CD4-positive, CD25-positive, alpha-beta regulatory T cell (primary cell): ENCODE data around the gene RPS19. TPM values are rescaled to one million over a fixed set of nuclear protein-coding genes. Genes with fewer than 3 reads are reported as not detected.

ENCODE experiments used
- ATAC-seq, 2 donors: fragments of 150-1000 bp; cut with Tn5 transposase; one replicate each; pipeline ENCODE4 v1.10.0; 2021; ENCODE audit warnings: low read depth in 2 of 2, moderate number of reproducible peaks in 2 of 2, moderate library complexity in 1 of 2
- DNase-seq, 3 donors: peaks; one replicate each; pipeline versions ENCODE4 v3.0.0 to v3.0.0-alpha.2; 2012 to 2022; ENCODE audit warnings: mixed read lengths in 1 of 3
- H3K27ac ChIP-seq: one replicate; pipeline ENCODE4 v1.7.0; 2013; ENCODE audit warnings: mild to moderate bottlenecking, low read length; ENCODE audit not compliant: insufficient read depth, poor library complexity, severe bottlenecking
- H3K27me3 ChIP-seq: one replicate; pipeline ENCODE4 v1.7.0; 2013; ENCODE audit warnings: low read length; ENCODE audit not compliant: control insufficient read depth, insufficient read depth
- H3K36me3 ChIP-seq: one replicate; pipeline ENCODE4 v1.7.0; 2013; ENCODE audit warnings: mild to moderate bottlenecking, low read length, moderate library complexity; ENCODE audit not compliant: control insufficient read depth, insufficient read depth
- H3K4me1 ChIP-seq: 2 replicates; pipeline ENCODE4 v1.7.0; 2013; ENCODE audit warnings: mild to moderate bottlenecking, low read length; ENCODE audit not compliant: insufficient read depth, control insufficient read depth, poor library complexity, severe bottlenecking
- H3K4me3 ChIP-seq: one replicate; pipeline ENCODE4 v1.7.0; 2013; ENCODE audit warnings: low read depth, mild to moderate bottlenecking, low read length, moderate library complexity
- H3K9me3 ChIP-seq, 2 experiments: 1 replicate in 1 of 2; 2 replicates in 1 of 2; pipeline ENCODE4 v1.7.0; 2013; ENCODE audit warnings: low read length in 2 of 2, mild to moderate bottlenecking in 1 of 2, moderate library complexity in 1 of 2; ENCODE audit not compliant: control insufficient read depth in 2 of 2
- H3K27ac Mint-ChIP-seq, 3 donors: one replicate each; pipeline ENCODE4 v1.8.0; 2020 to 2022; ENCODE audit warnings: mild to moderate bottlenecking in 3 of 3, mixed read lengths in 3 of 3, moderate library complexity in 2 of 3
- H3K27me3 Mint-ChIP-seq: one replicate; pipeline ENCODE4 v1.8.0; 2022; ENCODE audit warnings: mild to moderate bottlenecking, mixed read lengths
- H3K36me3 Mint-ChIP-seq: one replicate; pipeline ENCODE4 v1.8.0; 2020; ENCODE audit warnings: mixed read lengths
- H3K4me1 Mint-ChIP-seq, 4 donors: one replicate each; pipeline ENCODE4 v1.8.0; 2020 to 2022; ENCODE audit warnings: mixed read lengths in 4 of 4, mild to moderate bottlenecking in 1 of 4
- H3K4me3 Mint-ChIP-seq, 4 donors: one replicate each; pipeline ENCODE4 v1.8.0; 2020 to 2022; ENCODE audit warnings: mild to moderate bottlenecking in 4 of 4, mixed read lengths in 4 of 4, moderate library complexity in 3 of 4
- H3K9me3 Mint-ChIP-seq, 7 donors: one replicate each; pipeline ENCODE4 v1.8.0; 2020 to 2022; ENCODE audit warnings: mixed read lengths in 7 of 7, mild to moderate bottlenecking in 3 of 7, moderate library complexity in 2 of 7
- polyA plus RNA-seq, 4 donors: library from polyadenylated mRNA; unstranded; fragments of 300-500 nt; fragmentation: Illumina TruSeq; gene quantifications; one replicate each; pipeline ENCODE4 v1.2.3, GENCODE V29; 2021
- total RNA-seq: library from RNA; stranded (reverse); gene quantifications from one replicate; pipeline ENCODE4 v1.2.3, GENCODE V29; 2022

RPS19 gene
- total and polyA plus RNA-seq, 5 donors from 2014 or later = 2,081 to 5,716 (median 4,216) TPM

DNA sequence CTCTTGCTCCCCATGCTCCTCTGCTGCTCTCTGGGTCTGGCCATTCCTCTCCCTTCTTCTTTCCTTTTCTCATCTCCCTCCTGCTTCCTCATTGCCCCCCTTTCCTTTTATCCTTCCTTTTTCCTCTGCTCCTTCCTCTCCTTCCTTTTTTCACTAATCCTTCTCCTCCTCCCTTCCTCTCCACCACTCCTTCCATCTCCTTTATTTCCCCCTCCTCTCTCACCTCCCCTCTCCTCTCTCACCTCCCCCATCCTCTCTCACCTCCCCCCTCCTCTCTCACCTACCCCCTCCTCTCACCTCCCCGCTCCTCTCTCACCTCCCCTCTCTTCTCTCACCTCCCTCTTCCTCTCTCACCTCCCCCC lies 36.5 kb downstream of the RPS19 start:
- no peaks in the 10 kb centered on the region for H3K27me3 Mint-ChIP-seq
- Histone ChIP-seq H3K27ac (peak overlapping the region; percentile 41), H3K36me3 (peaks cover 78% of the 10 kb centered on the region), H3K27me3 (no peaks in the 10 kb centered on the region), H3K4me3 (no peak overlapping the region), H3K9me3 (no peaks in the 10 kb centered on the region), H3K4me1 (peaks cover 52% of the 10 kb centered on the region)
- peaks cover 5 to 61% (median 20%) of the 10 kb centered on the region in 4 donors for H3K4me1 Mint-ChIP-seq
- H3K4me3 Mint-ChIP-seq = no peak overlapping the region
- H3K27ac Mint-ChIP-seq = peak overlapping the region in 1 of 3 donors; percentile 97
- H3K36me3 Mint-ChIP-seq = peaks cover 30% of the 10 kb centered on the region
- no peak for DNase-seq
- no peak for ATAC-seq
- no peaks in the 10 kb centered on the region for H3K9me3 Mint-ChIP-seq

- Histone ChIP-seq H3K36me3 (peaks cover 78% of the 10 kb centered on the region), H3K27ac (no peak overlapping the region), H3K4me1 (peaks cover 46% of the 10 kb centered on the region), H3K27me3 (no peaks in the 10 kb centered on the region), H3K4me3 (no peak overlapping the region), H3K9me3 (no peaks in the 10 kb centered on the region)
- Mint-ChIP-seq H3K9me3 (no peaks in the 10 kb centered on the region), H3K36me3 (peaks cover 32% of the 10 kb centered on the region), H3K4me1 (peaks cover 3 to 61% (median 16%) of the 10 kb centered on the region in 4 donors), H3K27ac (no peak overlapping the region), H3K27me3 (no peaks in the 10 kb centered on the region), H3K4me3 (no peak overlapping the region)
- DNase-seq = no peak
- ATAC-seq = no peak
Measured at GRCh38 chr19:41897181-41897580, 37.1 kb downstream of the RPS19 start.

- no peaks in the 10 kb centered on the region for H3K27me3 Mint-ChIP-seq
- ATAC-seq = no peak
- H3K4me1 Mint-ChIP-seq = peaks cover 3 to 66% (median 16%) of the 10 kb centered on the region in 4 donors
- no peak overlapping the region for H3K4me3 ChIP-seq
- no peak overlapping the region for H3K27ac ChIP-seq
- no peaks in the 10 kb centered on the region for H3K9me3 Mint-ChIP-seq
- H3K27me3 ChIP-seq = no peaks in the 10 kb centered on the region
- peaks cover 32% of the 10 kb centered on the region for H3K36me3 Mint-ChIP-seq
- no peaks in the 10 kb centered on the region for H3K9me3 ChIP-seq
- H3K4me3 Mint-ChIP-seq = peak overlapping the region in 1 of 4 donors; percentile 60
- H3K27ac Mint-ChIP-seq = peak overlapping the region in 1 of 3 donors; percentile 94
- H3K4me1 ChIP-seq = peaks cover 43% of the 10 kb centered on the region
- no peak for DNase-seq
- H3K36me3 ChIP-seq = peaks cover 78% of the 10 kb centered on the region
Measured at GRCh38 chr19:41897820-41898219, 37.8 kb downstream of the RPS19 start.

DNA sequence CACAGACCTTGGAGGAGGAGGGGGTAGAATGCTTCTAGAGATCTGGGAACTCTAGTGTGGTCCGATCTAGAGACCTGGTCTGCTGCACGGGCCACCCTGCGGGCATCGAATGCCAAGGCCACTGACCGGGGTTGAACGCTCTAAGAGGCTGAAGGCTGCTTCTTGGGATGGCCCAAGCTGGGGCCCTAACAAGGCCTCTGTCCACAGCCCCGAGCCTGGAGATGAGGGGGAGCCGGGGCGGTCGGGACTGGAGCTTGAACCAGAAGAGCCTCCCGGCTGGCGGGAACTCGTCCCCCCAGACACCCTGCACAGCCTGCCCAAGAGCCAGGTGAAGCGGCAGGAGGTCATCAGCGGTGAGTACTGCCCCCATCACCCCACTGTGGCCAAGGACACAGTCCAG lies 38.2 kb downstream of the RPS19 start:
- H3K4me3 Mint-ChIP-seq = peak overlapping the region in 1 of 4 donors; percentile 60
- H3K4me1 ChIP-seq = peaks cover 39% of the 10 kb centered on the region
- peaks cover 3 to 66% (median 16%) of the 10 kb centered on the region in 4 donors for H3K4me1 Mint-ChIP-seq
- no peaks in the 10 kb centered on the region for H3K27me3 Mint-ChIP-seq
- no peaks in the 10 kb centered on the region for H3K9me3 Mint-ChIP-seq
- H3K36me3 ChIP-seq = peaks cover 80% of the 10 kb centered on the region
- no peaks in the 10 kb centered on the region for H3K27me3 ChIP-seq
- H3K27ac ChIP-seq = no peak overlapping the region
- ATAC-seq (no peak), DNase-seq (no peak)
- H3K9me3 ChIP-seq = no peaks in the 10 kb centered on the region
- no peak overlapping the region for H3K4me3 ChIP-seq
- H3K27ac Mint-ChIP-seq = peak overlapping the region in 1 of 3 donors; percentile 63
- peaks cover 28% of the 10 kb centered on the region for H3K36me3 Mint-ChIP-seq

- DNase-seq = no peak
- Mint-ChIP-seq H3K36me3 (peaks cover 41% of the 10 kb centered on the region), H3K9me3 (peaks cover 0 to 3% (median 0%) of the 10 kb centered on the region in 7 donors), H3K27ac (peak overlapping the region in 1 of 3 donors; percentile 62), H3K4me3 (peak overlapping the region in 2 of 4 donors; percentile 27 to 57), H3K27me3 (no peaks in the 10 kb centered on the region), H3K4me1 (peaks cover 3 to 68% (median 21%) of the 10 kb centered on the region in 4 donors)
- ATAC-seq = no peak
- H3K27me3 ChIP-seq = no peaks in the 10 kb centered on the region
- peak overlapping the region; percentile 2 for H3K27ac ChIP-seq
- H3K4me1 ChIP-seq = peaks cover 18% of the 10 kb centered on the region
- no peak overlapping the region for H3K4me3 ChIP-seq
- H3K36me3 ChIP-seq = peaks cover 86% of the 10 kb centered on the region
- H3K9me3 ChIP-seq = no peaks in the 10 kb centered on the region
Measured at GRCh38 chr19:41901707-41902360, 41.8 kb downstream of the RPS19 start.

DNA sequence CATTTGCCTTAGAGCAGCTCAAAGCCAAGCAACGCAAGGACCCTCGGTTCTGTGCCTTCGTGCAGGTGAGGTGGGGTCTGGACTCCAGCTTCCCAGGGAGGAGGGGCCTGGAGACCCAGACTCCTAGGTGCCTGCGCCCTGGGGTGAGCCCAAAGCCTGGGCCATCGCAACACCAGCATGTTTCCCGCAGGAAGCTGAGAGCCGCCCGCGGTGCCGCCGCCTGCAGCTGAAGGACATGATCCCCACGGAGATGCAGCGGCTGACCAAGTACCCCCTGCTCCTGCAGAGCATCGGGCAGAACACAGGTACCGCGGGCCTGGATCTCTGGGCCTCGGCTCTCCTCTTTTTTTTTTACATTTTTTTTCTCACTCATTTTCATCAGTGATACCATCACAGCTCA lies 42.5 kb downstream of the RPS19 start:
- ATAC-seq (no peak), DNase-seq (no peak)
- Mint-ChIP-seq H3K36me3 (peaks cover 45% of the 10 kb centered on the region), H3K9me3 (peaks cover 0 to 3% (median 0%) of the 10 kb centered on the region in 7 donors), H3K27me3 (no peaks in the 10 kb centered on the region), H3K27ac (no peak overlapping the region), H3K4me1 (peaks cover 3 to 71% (median 21%) of the 10 kb centered on the region in 4 donors), H3K4me3 (no peak overlapping the region)
- Histone ChIP-seq H3K27ac (no peak overlapping the region), H3K4me1 (peaks cover 23% of the 10 kb centered on the region), H3K9me3 (no peaks in the 10 kb centered on the region), H3K36me3 (peaks cover 85% of the 10 kb centered on the region), H3K27me3 (no peaks in the 10 kb centered on the region), H3K4me3 (no peak overlapping the region)

- DNase-seq = no peak
- peak overlapping the region; percentile 52 for H3K27ac ChIP-seq
- peak overlapping the region in 2 of 3 donors; percentile 31 to 71 for H3K27ac Mint-ChIP-seq
- no peaks in the 10 kb centered on the region for H3K9me3 ChIP-seq
- no peak for ATAC-seq
- peaks cover 77% of the 10 kb centered on the region for H3K36me3 ChIP-seq
- H3K4me3 ChIP-seq = no peak overlapping the region
- no peaks in the 10 kb centered on the region for H3K27me3 Mint-ChIP-seq
- peaks cover 17% of the 10 kb centered on the region for H3K4me1 ChIP-seq
- peaks cover 45% of the 10 kb centered on the region for H3K36me3 Mint-ChIP-seq
- H3K4me1 Mint-ChIP-seq = peaks cover 3 to 65% (median 21%) of the 10 kb centered on the region in 4 donors
- H3K9me3 Mint-ChIP-seq = peaks cover 0 to 3% (median 0%) of the 10 kb centered on the region in 7 donors
- no peaks in the 10 kb centered on the region for H3K27me3 ChIP-seq
- H3K4me3 Mint-ChIP-seq = no peak overlapping the region
Measured at GRCh38 chr19:41903193-41903953, 43.3 kb downstream of the RPS19 start.
